ENCODE results near the gene RNF111.
A peak's percentile ranks its signal among the peaks of the same experiment; 100 is the strongest.
"Not testable (repeated sequence)": the region's sequence is repeated elsewhere in the genome, so short reads cannot be mapped to it uniquely, and the experiment has no call there.

RNF111 gene

GRCh38 chr15:58987491-58988005 is at the start of gene RNF111:
RNF111 (plus strand) TSS chr15:58987663; CDS start chr15:59030823, 43,160 bp downstream.
- peak; percentile 97 for DNase-seq

GRCh38 chr15:58947179-58947578 is 40.3 kb upstream of the RNF111 start:
- no peak for DNase-seq

GRCh38 chr15:58951388-58952007 is 36.0 kb upstream of the RNF111 start:
- DNase-seq: no peak

- no peak for DNase-seq
Measured at GRCh38 chr15:58952751-58953150, 34.7 kb upstream of the RNF111 start.

- DNase-seq: peak; percentile 81
Measured at GRCh38 chr15:58957101-58957973, 30.1 kb upstream of the RNF111 start.

- no peak for DNase-seq
Measured at GRCh38 chr15:58958811-58959210, 28.7 kb upstream of the RNF111 start.

GRCh38 chr15:58962136-58962535 is 25.3 kb upstream of the RNF111 start:
- no peak for DNase-seq

GRCh38 chr15:58962662-58963565 is 24.5 kb upstream of the RNF111 start:
- no peak for DNase-seq

GRCh38 chr15:58966698-58967097 is 20.8 kb upstream of the RNF111 start:
- DNase-seq: no peak

- DNase-seq: no peak
Measured at GRCh38 chr15:58967479-58967878, 20.0 kb upstream of the RNF111 start.

- no peak for DNase-seq
Measured at GRCh38 chr15:58977887-58978286, 9.6 kb upstream of the RNF111 start.

GRCh38 chr15:58980351-58980939 is 7.0 kb upstream of the RNF111 start:
- DNase-seq: peak; percentile 63

- DNase-seq: peak; percentile 48
Measured at GRCh38 chr15:58981808-58982475, 5.5 kb upstream of the RNF111 start.

GRCh38 chr15:58983261-58983660 is 4.2 kb upstream of the RNF111 start:
- no peak for DNase-seq

GRCh38 chr15:58985443-58985842 is 2.0 kb upstream of the RNF111 start:
- no peak for DNase-seq

- DNase-seq: no peak
Measured at GRCh38 chr15:58987036-58987435, 427 bp upstream of the RNF111 start.

- DNase-seq: peak; percentile 46
Measured at GRCh38 chr15:58988006-58988785, 733 bp downstream of the RNF111 start.

- DNase-seq: peak; percentile 76
Measured at GRCh38 chr15:58992181-58992580, 4.7 kb downstream of the RNF111 start.

- DNase-seq: no peak
Measured at GRCh38 chr15:58994906-58995453, 7.5 kb downstream of the RNF111 start.

GRCh38 chr15:58999694-59000093 is 12.2 kb downstream of the RNF111 start:
- DNase-seq: no peak

GRCh38 chr15:59000251-59000650 is 12.8 kb downstream of the RNF111 start:
- not testable (repeated sequence) for DNase-seq

Data from hematopoietic multipotent progenitor cell treated with erythropoietin and hydrocortisone succinate and interleukin-3 and kit ligand, for 8 days (in vitro differentiated cells).